C4-2B (cell line): ENCODE results near the gene PRICKLE2.

ENCODE experiments used
- ZFX ChIP-seq: fragments of 450-650 bp; IDR thresholded peaks from 2 replicates; pipeline ENCODE4 v1.6.1; 2017
- TF ChIP-seq, protein P1 (sequence below): fragments of 450-650 bp; conservative IDR thresholded peaks from 2 replicates; pipeline ENCODE4 v1.5.1; 2017; ENCODE audit warnings: mild to moderate bottlenecking

DNA sequence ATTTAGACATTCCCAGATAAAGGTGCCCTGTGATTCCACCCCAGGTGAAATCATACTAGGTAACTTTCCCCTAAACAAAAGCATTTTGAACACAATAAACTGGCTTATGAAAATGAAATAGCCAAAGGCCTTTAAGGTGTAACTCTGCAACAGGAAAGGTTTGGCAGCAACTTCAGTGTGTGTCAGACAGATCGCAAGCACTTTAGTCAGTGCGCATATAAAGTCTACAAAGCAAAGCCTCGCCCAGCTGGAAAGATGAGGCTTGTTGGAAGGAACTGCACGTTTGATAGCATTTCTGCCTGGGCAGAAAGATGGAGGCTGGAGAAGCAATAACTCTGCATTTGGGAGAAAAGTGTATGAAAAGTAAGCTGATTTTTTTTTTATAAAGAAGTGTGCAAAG, 57.9 kb downstream of the PRICKLE2 start:
- TF ChIP-seq, protein P1, sequence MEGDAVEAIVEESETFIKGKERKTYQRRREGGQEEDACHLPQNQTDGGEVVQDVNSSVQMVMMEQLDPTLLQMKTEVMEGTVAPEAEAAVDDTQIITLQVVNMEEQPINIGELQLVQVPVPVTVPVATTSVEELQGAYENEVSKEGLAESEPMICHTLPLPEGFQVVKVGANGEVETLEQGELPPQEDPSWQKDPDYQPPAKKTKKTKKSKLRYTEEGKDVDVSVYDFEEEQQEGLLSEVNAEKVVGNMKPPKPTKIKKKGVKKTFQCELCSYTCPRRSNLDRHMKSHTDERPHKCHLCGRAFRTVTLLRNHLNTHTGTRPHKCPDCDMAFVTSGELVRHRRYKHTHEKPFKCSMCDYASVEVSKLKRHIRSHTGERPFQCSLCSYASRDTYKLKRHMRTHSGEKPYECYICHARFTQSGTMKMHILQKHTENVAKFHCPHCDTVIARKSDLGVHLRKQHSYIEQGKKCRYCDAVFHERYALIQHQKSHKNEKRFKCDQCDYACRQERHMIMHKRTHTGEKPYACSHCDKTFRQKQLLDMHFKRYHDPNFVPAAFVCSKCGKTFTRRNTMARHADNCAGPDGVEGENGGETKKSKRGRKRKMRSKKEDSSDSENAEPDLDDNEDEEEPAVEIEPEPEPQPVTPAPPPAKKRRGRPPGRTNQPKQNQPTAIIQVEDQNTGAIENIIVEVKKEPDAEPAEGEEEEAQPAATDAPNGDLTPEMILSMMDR = no peak
- TF ChIP-seq ZFX = no peak
